Activated naive CD4-positive, alpha-beta T cell (primary cell): Measurements from ENCODE around the gene SMC5.
A peak's percentile ranks its signal among the peaks of the same experiment; 100 is the strongest.
"Not testable (repeated sequence)": the region's sequence is repeated elsewhere in the genome, so short reads cannot be mapped to it uniquely, and the experiment has no call there.

Source experiments
- DNase-seq, 4 experiments: peaks; one replicate each; lab custom pipeline; 2025; lab: John Stamatoyannopoulos, UW

Gene SMC5

GRCh38 chr9:70258692-70259511, at the start of gene SMC5:
TSS of gene SMC5 (plus strand) at chr9:70258978. CDS start at chr9:70259079, 101 bp downstream.
- peak; percentile 64 to 86 (median 78) for DNase-seq

- DNase-seq: no peak
These were observed 41.7 kb upstream of the SMC5 start for GRCh38 chr9:70217029-70217428.

GRCh38 chr9:70218767-70219166, 40.0 kb upstream of the SMC5 start:
- no peak for DNase-seq

- DNase-seq: no peak
These were observed 38.6 kb upstream of the SMC5 start for GRCh38 chr9:70220216-70220615.

- DNase-seq: no peak
These were observed 36.4 kb upstream of the SMC5 start for GRCh38 chr9:70222354-70222753.

GRCh38 chr9:70228118-70228517, 30.7 kb upstream of the SMC5 start:
- DNase-seq: no peak

GRCh38 chr9:70228611-70229010, 30.2 kb upstream of the SMC5 start:
- DNase-seq: no peak

GRCh38 chr9:70229026-70229425, 29.8 kb upstream of the SMC5 start:
- DNase-seq: no peak

GRCh38 chr9:70229579-70229978, 29.2 kb upstream of the SMC5 start:
- DNase-seq: no peak

- DNase-seq: no peak
These were observed 26.3 kb upstream of the SMC5 start for GRCh38 chr9:70232476-70232875.

- DNase-seq: not testable (repeated sequence)
These were observed 24.6 kb upstream of the SMC5 start for GRCh38 chr9:70234208-70234607.

- not testable (repeated sequence) for DNase-seq
These were observed 12.8 kb upstream of the SMC5 start for GRCh38 chr9:70245952-70246351.

GRCh38 chr9:70250221-70250620, 8.6 kb upstream of the SMC5 start:
- no peak for DNase-seq

GRCh38 chr9:70255486-70255885, 3.3 kb upstream of the SMC5 start:
- no peak for DNase-seq

GRCh38 chr9:70256123-70256551, 2.6 kb upstream of the SMC5 start:
- DNase-seq: no peak

GRCh38 chr9:70257502-70257901, 1.3 kb upstream of the SMC5 start:
- no peak for DNase-seq

GRCh38 chr9:70257991-70258691, 637 bp upstream of the SMC5 start:
- DNase-seq: peak in 1 of 4 experiments; percentile 56

- DNase-seq: no peak
These were observed 679 bp downstream of the SMC5 start for GRCh38 chr9:70259512-70259802.

- DNase-seq: no peak
These were observed 1.2 kb downstream of the SMC5 start for GRCh38 chr9:70260007-70260443.

- no peak for DNase-seq
These were observed 1.8 kb downstream of the SMC5 start for GRCh38 chr9:70260606-70261005.

GRCh38 chr9:70261131-70261870, 2.5 kb downstream of the SMC5 start:
- DNase-seq: no peak

GRCh38 chr9:70262366-70262765, 3.6 kb downstream of the SMC5 start:
- DNase-seq: no peak

- no peak for DNase-seq
These were observed 4.2 kb downstream of the SMC5 start for GRCh38 chr9:70262948-70263347.
